Heart left ventricle (tissue), 16 donors: Measurements from ENCODE around the gene BICD2. TPM values are rescaled to one million over a fixed set of nuclear protein-coding genes. Genes with fewer than 3 reads are reported as not detected.

Source experiments
- ATAC-seq, 4 donors: fragments of 200-7000 bp; cut with Tn5 transposase; one replicate each; pipeline ENCODE4 v1.9.1; 2020 to 2022; ENCODE audit warnings: moderate library complexity in 4 of 4, mild to moderate bottlenecking in 3 of 4, moderate number of reproducible peaks in 1 of 4
- DNase-seq, 5 donors: peaks; one replicate each; pipeline ENCODE4 v3.0.0-alpha.2; 2020
- H3K27ac ChIP-seq, 12 donors: fragments of 200-600 bp; sonication (generic) in 4 of 12; one replicate each; pipeline versions ENCODE4 v1.5.0 to v1.8.0; 2016 to 2022; ENCODE audit warnings: mild to moderate bottlenecking in 2 of 12
- H3K27me3 ChIP-seq, 9 donors: fragments of 200-600 bp; sonication (generic) in 2 of 9; one replicate each; pipeline versions ENCODE4 v1.5.1 to v1.8.0; 2016 to 2022; ENCODE audit warnings: mild to moderate bottlenecking in 3 of 9
- H3K36me3 ChIP-seq, 9 donors: fragments of 200-600 bp; sonication (generic) in 2 of 9; one replicate each; pipeline versions ENCODE4 v1.5.0 to v1.8.0; 2018 to 2022; ENCODE audit warnings: mild to moderate bottlenecking in 2 of 9
- H3K4me1 ChIP-seq, 12 donors: fragments of 200-600 bp; sonication (generic) in 4 of 12; one replicate each; pipeline versions ENCODE4 v1.5.0 to v1.8.0; 2016 to 2022; ENCODE audit warnings: mild to moderate bottlenecking in 3 of 12
- H3K4me3 ChIP-seq, 12 donors: fragments of 200-600 bp; sonication (generic) in 4 of 12; one replicate each; pipeline versions ENCODE4 v1.5.0 to v1.8.0; 2017 to 2022; ENCODE audit warnings: mild to moderate bottlenecking in 9 of 12, moderate library complexity in 4 of 12
- H3K9me3 ChIP-seq, 12 donors: fragments of 200-600 bp; sonication (generic) in 4 of 12; one replicate each; pipeline versions ENCODE4 v1.5.0 to v1.8.0; 2016 to 2022; ENCODE audit warnings: mild to moderate bottlenecking in 1 of 12
- POLR2A ChIP-seq, 2 donors: fragments of 450-650 bp; IDR thresholded peaks; one replicate each; pipeline ENCODE4 v1.6.1; 2017; ENCODE audit warnings: antibody characterized with exemption in 2 of 2, mild to moderate bottlenecking in 2 of 2, moderate library complexity in 2 of 2
- whole genome bisulfite sequencing, 4 donors: extraction: QIAGEN DNeasy Blood & Tissue Kit in 2 of 4; methylation state at CpG; one replicate each; pipeline versions ENCODE4 v1.1.5 to v1.1.7; 2013 to 2018; 5-methylcytosine and 5-hydroxymethylcytosine counted together
- intact Hi-C, 10 donors: fragments of 100-400 bp; cut with DNase I; formaldehyde crosslinking; loops; one replicate each; pipeline versions ENCODE4 v1.11.1 to v1.14.2; 2022
- polyA plus RNA-seq, 2 donors: library from polyadenylated mRNA; stranded (reverse); fragments of 200-250 nt; gene quantifications; one replicate each; pipeline ENCODE4 v1.2.3, GENCODE V29; 2013
- total RNA-seq, 9 donors: library from RNA; depleted of rRNA in 2 of 9; stranded (reverse); fragments of >200 nt in 2 of 9; fragmentation: NEBNext Ultra II Directional in 3 of 9; extraction: Animal tissue kit (Norgen Biotek cat#: 25700) in 3 of 9; gene quantifications; one replicate each; pipeline versions ENCODE4 v1.1.0 to v1.2.4, GENCODE V29; 2016 to 2023
- TF ChIP-seq, protein P1 (sequence below), 12 donors: fragments of 200-600 bp; sonication (generic) in 4 of 12; IDR thresholded peaks; one replicate each; pipeline versions ENCODE4 v1.5.0 to v1.8.0; 2018 to 2022; ENCODE audit warnings: antibody characterized with exemption in 12 of 12, mild to moderate bottlenecking in 5 of 12
- donor health status: ischemic (EF 13 %, LVEDD 7.1; RV severe dilation, severe dysfunction).
- donor health status: healthy with polysubstance abuse.
- donor health status: DM: no; HTN: yes; CAD: no.
- donor health status: DM: no; HTN: no; CAD: no.
- donor health status: ischemic (EF 25% LVEDD 6.9; RV normal size, moderate dysfunction).
- donor health status: ischemic (EF 25% LVEDD 5.7; RV mildly dilated, moderate dysfunction).
- donor health status: healthy.
- donor health status: DM: yes; HTN: yes; CAD: no.
- donor health status: ischemic (EF 35%, LVEDD 5.7; RV mildly dilated, moderate dysfunction).
- donor health status: nonischemic (EF 11% LVEDD 7.7; RV severe dilation, severe dysfunction).
- donor health status: DM: yes; HTN: yes; CAD: no.
- donor health status: PGD.
- donor health status: ischemic (EF 29% LVEDD 5.4; RV normal size, mild dysfunction).
- donor health status: nonischemic (EF 23%, LVEDD 6.1; RV moderate dilation, normal function).

The BICD2 gene
- total and polyA plus RNA-seq, 11 donors, result 17.6 to 56.7 (median 35.9) TPM

DNA sequence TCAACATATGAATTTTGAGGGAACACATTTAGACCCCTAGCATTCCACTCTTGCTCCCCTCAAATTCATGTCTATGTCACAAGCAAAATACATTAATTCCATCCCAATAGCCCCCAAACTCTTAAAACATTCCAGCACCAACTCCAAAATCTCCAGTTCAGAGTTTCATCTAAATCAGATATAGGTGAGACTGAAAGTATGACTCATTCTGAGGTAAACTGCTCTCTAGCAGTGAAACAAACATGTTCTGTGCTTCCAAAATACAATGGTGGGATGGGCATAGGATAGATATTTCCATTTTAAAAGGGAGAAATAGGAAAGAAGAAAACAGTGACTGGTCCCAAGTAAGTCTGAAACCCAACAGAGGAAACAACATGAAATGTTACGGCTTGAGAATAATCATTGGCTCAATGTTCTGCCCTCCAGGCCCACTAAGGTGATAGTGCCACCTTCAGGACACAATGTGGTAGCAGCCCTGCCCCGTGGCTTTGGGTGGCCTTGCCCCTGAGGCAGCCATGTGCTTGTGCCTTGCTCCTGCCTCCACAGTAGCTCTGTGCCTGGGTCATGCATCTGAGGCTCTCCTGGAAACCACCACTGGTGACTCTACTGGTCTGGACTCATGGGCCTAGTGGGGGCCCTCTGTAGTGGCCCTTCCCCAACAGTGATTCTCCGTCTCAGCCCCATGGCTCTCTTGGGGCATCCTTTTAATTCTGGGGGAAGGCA lies 58.3 kb downstream of the BICD2 start:
- intact Hi-C loops, result loop anchor here in 1 of 10 donors (5.0 kb wide), 1 partner anchor 34 kb away; the partner anchor contains the start of gene IPPK
- H3K27ac ChIP-seq, result no peak overlapping the region
- TF ChIP-seq, protein P1, sequence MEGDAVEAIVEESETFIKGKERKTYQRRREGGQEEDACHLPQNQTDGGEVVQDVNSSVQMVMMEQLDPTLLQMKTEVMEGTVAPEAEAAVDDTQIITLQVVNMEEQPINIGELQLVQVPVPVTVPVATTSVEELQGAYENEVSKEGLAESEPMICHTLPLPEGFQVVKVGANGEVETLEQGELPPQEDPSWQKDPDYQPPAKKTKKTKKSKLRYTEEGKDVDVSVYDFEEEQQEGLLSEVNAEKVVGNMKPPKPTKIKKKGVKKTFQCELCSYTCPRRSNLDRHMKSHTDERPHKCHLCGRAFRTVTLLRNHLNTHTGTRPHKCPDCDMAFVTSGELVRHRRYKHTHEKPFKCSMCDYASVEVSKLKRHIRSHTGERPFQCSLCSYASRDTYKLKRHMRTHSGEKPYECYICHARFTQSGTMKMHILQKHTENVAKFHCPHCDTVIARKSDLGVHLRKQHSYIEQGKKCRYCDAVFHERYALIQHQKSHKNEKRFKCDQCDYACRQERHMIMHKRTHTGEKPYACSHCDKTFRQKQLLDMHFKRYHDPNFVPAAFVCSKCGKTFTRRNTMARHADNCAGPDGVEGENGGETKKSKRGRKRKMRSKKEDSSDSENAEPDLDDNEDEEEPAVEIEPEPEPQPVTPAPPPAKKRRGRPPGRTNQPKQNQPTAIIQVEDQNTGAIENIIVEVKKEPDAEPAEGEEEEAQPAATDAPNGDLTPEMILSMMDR (IDR thresholded peaks at IDR 0.05), result peak; percentile 12 to 59 (median 38)
- TF ChIP-seq POLR2A (IDR thresholded peaks at IDR 0.05), result no peak
- no peak overlapping the region for H3K4me3 ChIP-seq
- DNase-seq, result peak in 1 of 5 donors; percentile 58
- H3K4me1 ChIP-seq, result peaks cover 0 to 2% (median 0%) of the 10 kb centered on the region in 12 donors
- 54 to 59% (median 57%) methylated on average over 3 of the region's 3 CpGs for WGBS, 4 donors
- ATAC-seq, result peak in 3 of 4 donors; percentile 53 to 78 (median 72)
- H3K27me3 ChIP-seq, result no peaks in the 10 kb centered on the region
- peaks cover 0 to 30% (median 21%) of the 10 kb centered on the region in 9 donors for H3K36me3 ChIP-seq
- H3K9me3 ChIP-seq, result no peaks in the 10 kb centered on the region

DNA sequence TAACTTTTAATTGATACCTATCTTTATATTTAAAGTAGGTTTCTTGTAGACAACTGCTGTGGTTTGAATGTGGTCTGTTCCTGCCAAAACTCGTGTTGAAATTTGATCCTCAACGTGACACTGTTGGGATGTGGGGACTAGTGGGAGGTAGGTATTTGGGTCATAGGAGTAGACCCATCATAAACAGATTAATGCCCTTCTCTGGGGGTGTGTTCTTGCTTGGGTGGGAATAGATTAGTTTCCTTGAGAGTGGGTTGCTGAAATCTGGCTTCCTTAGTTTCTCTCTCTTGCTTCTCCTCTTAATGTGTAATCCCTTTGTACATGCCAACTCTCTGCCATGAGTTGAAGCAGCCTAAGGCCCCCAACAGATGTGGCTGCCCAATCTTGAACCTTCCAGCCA lies 60.1 kb downstream of the BICD2 start:
- no peak for DNase-seq
- TF ChIP-seq, protein P1 (IDR thresholded peaks at IDR 0.05), result no peak
- no peak for TF ChIP-seq POLR2A (IDR thresholded peaks at IDR 0.05)
- intact Hi-C loops, result no loop called here
- no peak for ATAC-seq
- no peaks in the 10 kb centered on the region for H3K4me1 ChIP-seq
- no peaks in the 10 kb centered on the region for H3K9me3 ChIP-seq
- H3K4me3 ChIP-seq, result no peak overlapping the region
- H3K27ac ChIP-seq, result no peak overlapping the region
- H3K27me3 ChIP-seq, result no peaks in the 10 kb centered on the region
- peaks cover 0 to 12% (median 3%) of the 10 kb centered on the region in 9 donors for H3K36me3 ChIP-seq
- WGBS, 4 donors, result 79 to 83% (median 80%) methylated on average over 2 of the region's 2 CpGs

DNA sequence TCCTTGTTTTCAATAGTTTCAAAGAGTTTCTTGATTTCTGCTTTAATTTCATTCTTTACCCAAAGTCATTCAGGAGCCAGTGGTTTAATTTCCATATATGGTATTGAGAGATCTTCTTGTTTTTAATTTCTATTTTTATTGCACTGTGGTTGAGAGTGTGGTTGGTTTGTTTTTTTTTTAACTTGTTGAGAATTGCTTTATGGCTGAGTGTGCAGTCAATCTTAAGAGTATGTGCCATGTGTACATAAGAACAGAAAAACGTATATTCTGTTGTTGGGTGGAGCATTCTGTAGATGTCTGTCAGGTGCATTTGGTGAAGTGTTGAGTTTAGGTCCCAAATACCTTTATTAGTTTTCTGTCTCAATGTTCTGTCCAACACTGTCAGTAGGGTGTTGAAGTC lies 68.0 kb downstream of the BICD2 start:
- no peak overlapping the region for H3K27ac ChIP-seq
- H3K4me1 ChIP-seq, result no peaks in the 10 kb centered on the region
- intact Hi-C loops, result no loop called here
- no peaks in the 10 kb centered on the region for H3K36me3 ChIP-seq
- H3K27me3 ChIP-seq, result no peaks in the 10 kb centered on the region
- peaks cover 0 to 46% (median under 1%) of the 10 kb centered on the region in 12 donors for H3K9me3 ChIP-seq
- WGBS, 4 donors, result 82 to 91% (median 84%) methylated on average over 1 of the region's 1 CpG
- ATAC-seq (no peak), DNase-seq (no peak)
- no peak for TF ChIP-seq POLR2A (IDR thresholded peaks at IDR 0.05)
- TF ChIP-seq, protein P1 (IDR thresholded peaks at IDR 0.05), result no peak
- H3K4me3 ChIP-seq, result no peak overlapping the region

DNA sequence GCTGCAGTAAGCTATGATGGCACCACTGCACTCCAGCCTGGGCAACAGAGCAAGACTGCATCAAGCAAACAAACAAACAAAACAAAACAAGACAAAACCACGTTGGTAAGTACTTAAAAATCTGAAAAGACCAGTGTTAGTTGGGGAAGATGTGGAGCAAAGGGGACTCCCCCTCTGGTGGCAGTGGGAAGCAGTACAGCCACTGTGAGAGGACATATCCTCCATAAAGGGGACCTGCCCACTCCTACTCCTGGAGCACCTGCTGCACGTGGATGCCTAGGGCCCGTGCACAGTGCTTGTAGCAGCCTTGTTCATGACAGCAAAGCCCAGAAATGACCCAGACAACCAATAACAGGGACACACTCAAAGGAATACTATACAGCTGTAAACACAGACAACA lies 77.7 kb downstream of the BICD2 start:
- Histone ChIP-seq H3K4me3 (no peak overlapping the region), H3K36me3 (no peaks in the 10 kb centered on the region), H3K9me3 (peaks cover 0 to 28% (median 13%) of the 10 kb centered on the region in 12 donors), H3K4me1 (no peaks in the 10 kb centered on the region), H3K27me3 (no peaks in the 10 kb centered on the region), H3K27ac (no peak overlapping the region)
- DNase-seq (no peak), ATAC-seq (no peak)
- TF ChIP-seq, protein P1 (IDR thresholded peaks at IDR 0.05), result no peak
- TF ChIP-seq POLR2A (IDR thresholded peaks at IDR 0.05), result no peak
- WGBS, 4 donors, result 64 to 74% (median 71%) methylated on average over 3 of the region's 3 CpGs
- intact Hi-C loops, result no loop called here
